MM.1S (cell line): ENCODE measurements around the gene ISOC1.

Source experiments
- DNase-seq: peaks from one replicate; pipeline ENCODE4 v3.0.0-alpha.2; 2015
- H2AFZ ChIP-seq: fragments of 300-600 bp; sonication (generic); 2 replicates; pipeline ENCODE4 v1.6.0; 2016; ENCODE audit warnings: antibody characterized with exemption, low read length
- H3F3A ChIP-seq: fragments of 300-600 bp; sonication (generic); 2 replicates; pipeline ENCODE4 v1.6.1; 2016; ENCODE audit warnings: mild to moderate bottlenecking, antibody characterized with exemption, low read length, moderate library complexity, mixed read lengths; ENCODE audit not compliant: insufficient read depth
- H3K27ac ChIP-seq: fragments of 300-600 bp; sonication (generic); 2 replicates; pipeline ENCODE4 v1.5.1; 2016; ENCODE audit warnings: mild to moderate bottlenecking, low read length
- H3K27me3 ChIP-seq: fragments of 300-600 bp; sonication (generic); replicated peaks from 2 replicates; pipeline ENCODE4 v1.6.0; 2016; ENCODE audit warnings: low read length; ENCODE audit not compliant: insufficient read depth
- H3K36me3 ChIP-seq: fragments of 300-600 bp; sonication (generic); replicated peaks from 2 replicates; pipeline ENCODE4 v1.6.1; 2016; ENCODE audit warnings: mild to moderate bottlenecking, low read length, mixed read lengths; ENCODE audit not compliant: insufficient read depth
- H3K4me1 ChIP-seq: fragments of 300-600 bp; sonication (generic); 2 replicates; pipeline ENCODE4 v1.6.1; 2016; ENCODE audit warnings: low read length, mixed read lengths
- H3K4me2 ChIP-seq: fragments of 300-600 bp; sonication (generic); 2 replicates; pipeline ENCODE4 v1.6.0; 2016; ENCODE audit warnings: low read depth, low read length
- H3K4me3 ChIP-seq: fragments of 300-600 bp; sonication (generic); 2 replicates; pipeline ENCODE4 v1.5.1; 2016; ENCODE audit warnings: low read length, mixed read lengths
- H3K79me2 ChIP-seq: fragments of 300-600 bp; sonication (generic); 2 replicates; pipeline ENCODE4 v1.6.1; 2016; ENCODE audit warnings: mixed run types, low read length, mixed read lengths
- H3K9ac ChIP-seq: fragments of 300-600 bp; sonication (generic); 2 replicates; pipeline ENCODE4 v1.6.1; 2016; ENCODE audit warnings: low read length, mixed read lengths
- H3K9me2 ChIP-seq: fragments of 300-600 bp; sonication (generic); replicated peaks from 2 replicates; pipeline ENCODE4 v1.6.1; 2016; ENCODE audit warnings: mild to moderate bottlenecking, low read length, mixed read lengths; ENCODE audit not compliant: insufficient read depth
- H3K9me3 ChIP-seq: fragments of 300-600 bp; sonication (generic); replicated peaks from 2 replicates; pipeline ENCODE4 v1.6.1; 2016; ENCODE audit warnings: mild to moderate bottlenecking, low read length, mixed read lengths; ENCODE audit not compliant: insufficient read depth
- H4K20me1 ChIP-seq: fragments of 300-600 bp; sonication (generic); 2 replicates; pipeline ENCODE4 v1.6.1; 2016; ENCODE audit warnings: mild to moderate bottlenecking, low read length, moderate library complexity, mixed read lengths; ENCODE audit not compliant: insufficient read depth
- CTCF ChIP-seq: fragments of 300-600 bp; sonication (generic); IDR thresholded peaks from 2 replicates; pipeline ENCODE4 v1.5.1; 2016; ENCODE audit warnings: antibody characterized with exemption, low read length, mixed read lengths
- EZH2 ChIP-seq: fragments of 300-600 bp; sonication (generic); optimal IDR thresholded peaks from 2 replicates; pipeline ENCODE3; 2017; ENCODE audit warnings: low read depth, mild to moderate bottlenecking, antibody characterized with exemption, low read length, mixed read lengths
- EZH2phosphoT487 ChIP-seq: fragments of 300-600 bp; sonication (generic); IDR thresholded peaks from 2 replicates; pipeline ENCODE4 v1.6.1; 2018; ENCODE audit warnings: antibody characterized with exemption, low read length

Gene ISOC1

GRCh38 chr5:129155876-129156275 is 61.3 kb downstream of the ISOC1 start:
- Histone ChIP-seq H3K9me2 (no peaks in the 10 kb centered on the region), H3K27me3 (no peaks in the 10 kb centered on the region), H3K36me3 (no peaks in the 10 kb centered on the region), H3K4me1 (no peaks in the 10 kb centered on the region), H2AFZ (no peak overlapping the region), H3F3A (no peaks in the 10 kb centered on the region), H3K27ac (no peak overlapping the region), H3K9ac (no peak overlapping the region), H4K20me1 (no peaks in the 10 kb centered on the region), H3K4me2 (no peak overlapping the region), H3K9me3 (no peaks in the 10 kb centered on the region), H3K79me2 (no peaks in the 10 kb centered on the region), H3K4me3 (no peak overlapping the region)
- DNase-seq, result no peak
- TF ChIP-seq EZH2 (no peak), EZH2phosphoT487 (no peak), CTCF (no peak)

- Histone ChIP-seq H3K4me2 (no peak overlapping the region), H4K20me1 (no peaks in the 10 kb centered on the region), H3K36me3 (no peaks in the 10 kb centered on the region), H3K9me3 (no peaks in the 10 kb centered on the region), H3K9me2 (no peaks in the 10 kb centered on the region), H3K4me1 (no peaks in the 10 kb centered on the region), H2AFZ (no peak overlapping the region), H3K27me3 (no peaks in the 10 kb centered on the region), H3K27ac (no peak overlapping the region), H3K9ac (no peak overlapping the region), H3K79me2 (no peaks in the 10 kb centered on the region), H3F3A (no peaks in the 10 kb centered on the region), H3K4me3 (no peak overlapping the region)
- no peak for DNase-seq
- TF ChIP-seq EZH2phosphoT487 (no peak), CTCF (no peak), EZH2 (no peak)
Measured at GRCh38 chr5:129161830-129162229, 67.3 kb downstream of the ISOC1 start.
